ENCODE data around the gene FGFRL1.
"Not testable (repeated sequence)": the region's sequence is repeated elsewhere in the genome, so short reads cannot be mapped to it uniquely, and the experiment has no call there.

Gene FGFRL1

GRCh38 chr4:993111-994029 lies 18.1 kb upstream of the FGFRL1 start, which contains the start of gene SLC26A1:
Gene SLC26A1 (minus strand): TSS chr4:993404. CDS start chr4:991703, 1,701 bp downstream.
- no peak for DNase-seq

GRCh38 chr4:995311-996026 lies 16.0 kb upstream of the FGFRL1 start:
- DNase-seq: no peak

GRCh38 chr4:996030-996996 lies 15.1 kb upstream of the FGFRL1 start:
- no peak for DNase-seq

GRCh38 chr4:996997-997374 lies 14.4 kb upstream of the FGFRL1 start:
- DNase-seq: no peak

- DNase-seq: no peak
These were observed 13.9 kb upstream of the FGFRL1 start for GRCh38 chr4:997375-998071.

GRCh38 chr4:998096-998691 lies 13.2 kb upstream of the FGFRL1 start:
- DNase-seq: no peak

GRCh38 chr4:999240-999863 lies 12.1 kb upstream of the FGFRL1 start:
- not testable (repeated sequence) for DNase-seq

- no peak for DNase-seq
These were observed 11.5 kb upstream of the FGFRL1 start for GRCh38 chr4:999882-1000425.

- no peak for DNase-seq
These were observed 10.7 kb upstream of the FGFRL1 start for GRCh38 chr4:1000686-1001260.

- DNase-seq: no peak
These were observed 9.8 kb upstream of the FGFRL1 start for GRCh38 chr4:1001561-1002130.

- DNase-seq: no peak
These were observed 9.2 kb upstream of the FGFRL1 start for GRCh38 chr4:1002131-1002630.

- DNase-seq: no peak
These were observed 8.7 kb upstream of the FGFRL1 start for GRCh38 chr4:1002631-1003251.

GRCh38 chr4:1003271-1004070 lies 8.0 kb upstream of the FGFRL1 start:
- DNase-seq: no peak

GRCh38 chr4:1004071-1004418 lies 7.4 kb upstream of the FGFRL1 start:
- DNase-seq: no peak

- DNase-seq: no peak
These were observed 6.6 kb upstream of the FGFRL1 start for GRCh38 chr4:1004557-1005485.

- DNase-seq: no peak
These were observed 4.6 kb upstream of the FGFRL1 start for GRCh38 chr4:1006856-1007255.

GRCh38 chr4:1008840-1009541 lies 2.4 kb upstream of the FGFRL1 start:
- DNase-seq: no peak

Data from KG1 (cell line).